Gastroesophageal sphincter (tissue), 4 donors: Measurements from ENCODE around the gene MAGEA8. TPM values are rescaled to one million over a fixed set of nuclear protein-coding genes. Genes with fewer than 3 reads are reported as not detected.
"Not testable (repeated sequence)": the region's sequence is repeated elsewhere in the genome, so short reads cannot be mapped to it uniquely, and the experiment has no call there.

ENCODE experiments used
- ATAC-seq: fragments of 150-250 bp; one replicate; pipeline ENCODE4 v1.9.1; 2016; ENCODE audit warnings: mild to moderate bottlenecking, moderate library complexity
- H3K27ac ChIP-seq, 4 donors: fragments of 200-600 bp; sonication (generic) in 3 of 4; 1 replicate in 3 of 4; 2 replicates in 1 of 4; pipeline ENCODE4 v1.5.1; 2016 to 2019
- H3K27me3 ChIP-seq: fragments of 200-600 bp; sonication (generic); one replicate; pipeline ENCODE4 v1.5.1; 2019
- H3K36me3 ChIP-seq, 2 donors: fragments of 200-600 bp; sonication (generic); one replicate each; pipeline ENCODE4 v1.5.1; 2019; ENCODE audit warnings: control low read depth in 1 of 2
- H3K4me1 ChIP-seq, 3 donors: fragments of 200-600 bp; sonication (generic); 1 replicate in 2 of 3; 2 replicates in 1 of 3; pipeline ENCODE4 v1.5.1; 2016 to 2019; ENCODE audit warnings: control low read depth in 2 of 3
- H3K4me3 ChIP-seq, 2 donors: fragments of 200-600 bp; sonication (generic); one replicate each; pipeline ENCODE4 v1.5.1; 2019; ENCODE audit warnings: mild to moderate bottlenecking in 1 of 2, moderate library complexity in 1 of 2
- H3K9me3 ChIP-seq, 3 donors: fragments of 200-600 bp; sonication (generic); one replicate each; pipeline ENCODE4 v1.5.1; 2017 to 2019; ENCODE audit warnings: control low read depth in 2 of 3
- EP300 ChIP-seq: sonication (generic); formaldehyde crosslinking; IDR thresholded peaks from one replicate; pipeline ENCODE4 v1.6.1; 2017; ENCODE audit warnings: antibody characterized with exemption, mild to moderate bottlenecking
- POLR2A ChIP-seq, 2 donors: fragments of 450-650 bp; IDR thresholded peaks; one replicate each; pipeline ENCODE4 v1.6.1; 2017; ENCODE audit warnings: antibody characterized with exemption in 2 of 2, mild to moderate bottlenecking in 2 of 2, moderate library complexity in 1 of 2
- POLR2AphosphoS5 ChIP-seq: sonication (generic); formaldehyde crosslinking; IDR thresholded peaks from one replicate; pipeline ENCODE4 v1.6.1; 2017; ENCODE audit warnings: antibody characterized with exemption
- WGBS, 2 donors: methylation state at CpG; one replicate each; pipeline ENCODE4 v1.1.5; 2018; ENCODE audit warnings: low coverage in 1 of 2; 5-methylcytosine and 5-hydroxymethylcytosine counted together
- total RNA-seq, 4 donors: library from RNA; depleted of rRNA; stranded (reverse); fragments of >200 nt; gene quantifications; one replicate each; pipeline ENCODE4 v1.1.0, GENCODE V29; 2016
- TF ChIP-seq, protein P1 (sequence below), 4 experiments: fragments of 200-600 bp in 2 of 4; fragments of 450-650 bp in 2 of 4; sonication (generic) in 1 of 4; IDR thresholded peaks; one replicate each; pipeline ENCODE4 v1.5.1; 2017 to 2019; ENCODE audit warnings: antibody characterized with exemption in 4 of 4, mild to moderate bottlenecking in 2 of 4, moderate library complexity in 2 of 4

MAGEA8 gene
- total RNA-seq, 4 donors from 2014 or later, result not detected

DNA sequence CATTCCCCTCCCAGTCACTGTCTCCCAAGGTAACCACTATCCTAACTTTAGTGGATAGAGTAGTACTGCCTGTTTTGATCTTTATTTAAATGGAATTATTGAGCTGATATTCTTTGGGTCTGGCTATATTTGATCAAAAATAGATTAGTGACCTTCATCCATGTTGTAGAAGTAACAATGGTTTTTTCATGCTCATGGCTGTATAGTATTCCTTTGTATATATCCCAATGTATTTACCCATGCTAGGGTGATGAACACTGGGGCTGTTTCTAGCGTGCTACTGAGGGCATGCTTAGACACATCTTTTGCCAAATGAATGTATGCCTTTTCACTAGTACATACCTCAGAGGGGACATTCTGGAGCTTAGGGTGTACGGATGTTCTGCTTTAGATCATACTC lies 10.1 kb upstream of the MAGEA8 start:
- 67 to 100% methylated on average over 2 of the region's 2 CpGs for WGBS, 2 donors
- no peak overlapping the region for H3K4me3 ChIP-seq
- no peaks in the 10 kb centered on the region for H3K36me3 ChIP-seq
- no peak for ATAC-seq
- no peaks in the 10 kb centered on the region for H3K27me3 ChIP-seq
- no peaks in the 10 kb centered on the region for H3K4me1 ChIP-seq
- no peaks in the 10 kb centered on the region for H3K9me3 ChIP-seq
- no peak overlapping the region for H3K27ac ChIP-seq
- TF ChIP-seq EP300 (no peak), POLR2A (IDR thresholded peaks at IDR 0.05) (no peak), POLR2AphosphoS5 (no peak)
- TF ChIP-seq, protein P1, sequence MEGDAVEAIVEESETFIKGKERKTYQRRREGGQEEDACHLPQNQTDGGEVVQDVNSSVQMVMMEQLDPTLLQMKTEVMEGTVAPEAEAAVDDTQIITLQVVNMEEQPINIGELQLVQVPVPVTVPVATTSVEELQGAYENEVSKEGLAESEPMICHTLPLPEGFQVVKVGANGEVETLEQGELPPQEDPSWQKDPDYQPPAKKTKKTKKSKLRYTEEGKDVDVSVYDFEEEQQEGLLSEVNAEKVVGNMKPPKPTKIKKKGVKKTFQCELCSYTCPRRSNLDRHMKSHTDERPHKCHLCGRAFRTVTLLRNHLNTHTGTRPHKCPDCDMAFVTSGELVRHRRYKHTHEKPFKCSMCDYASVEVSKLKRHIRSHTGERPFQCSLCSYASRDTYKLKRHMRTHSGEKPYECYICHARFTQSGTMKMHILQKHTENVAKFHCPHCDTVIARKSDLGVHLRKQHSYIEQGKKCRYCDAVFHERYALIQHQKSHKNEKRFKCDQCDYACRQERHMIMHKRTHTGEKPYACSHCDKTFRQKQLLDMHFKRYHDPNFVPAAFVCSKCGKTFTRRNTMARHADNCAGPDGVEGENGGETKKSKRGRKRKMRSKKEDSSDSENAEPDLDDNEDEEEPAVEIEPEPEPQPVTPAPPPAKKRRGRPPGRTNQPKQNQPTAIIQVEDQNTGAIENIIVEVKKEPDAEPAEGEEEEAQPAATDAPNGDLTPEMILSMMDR (IDR thresholded peaks at IDR 0.05), result no peak

DNA sequence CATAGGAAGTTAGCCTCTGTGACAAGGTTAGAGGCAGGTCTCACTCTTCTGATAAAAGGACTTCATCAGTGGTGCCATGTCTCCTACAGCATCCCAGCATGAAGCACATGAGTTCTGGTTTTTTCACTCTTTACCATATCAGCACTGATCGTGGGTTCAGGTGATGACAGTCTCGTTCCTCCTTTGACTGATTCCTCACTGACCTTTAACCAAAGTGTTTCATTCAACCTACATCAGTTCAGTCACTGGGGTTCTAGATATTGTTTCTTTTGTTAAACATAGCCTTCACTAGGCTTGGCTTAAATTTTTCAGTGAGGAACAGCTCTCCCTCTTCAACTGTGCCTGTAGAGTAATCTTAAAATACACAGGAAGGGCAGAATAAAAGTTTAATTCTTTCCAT lies 9.6 kb upstream of the MAGEA8 start:
- H3K27ac ChIP-seq, result no peak overlapping the region
- WGBS, 2 donors, result 60% methylated on average over 1 of the region's 2 CpGs; no CpG with 5 or more reads in 1 of the 2 donors
- TF ChIP-seq EP300 (no peak), POLR2AphosphoS5 (no peak), POLR2A (IDR thresholded peaks at IDR 0.05) (no peak)
- TF ChIP-seq, protein P1 (IDR thresholded peaks at IDR 0.05), result no peak
- ATAC-seq, result no peak
- H3K36me3 ChIP-seq, result no peaks in the 10 kb centered on the region
- no peaks in the 10 kb centered on the region for H3K9me3 ChIP-seq
- no peaks in the 10 kb centered on the region for H3K27me3 ChIP-seq
- H3K4me3 ChIP-seq, result no peak overlapping the region
- no peaks in the 10 kb centered on the region for H3K4me1 ChIP-seq

DNA sequence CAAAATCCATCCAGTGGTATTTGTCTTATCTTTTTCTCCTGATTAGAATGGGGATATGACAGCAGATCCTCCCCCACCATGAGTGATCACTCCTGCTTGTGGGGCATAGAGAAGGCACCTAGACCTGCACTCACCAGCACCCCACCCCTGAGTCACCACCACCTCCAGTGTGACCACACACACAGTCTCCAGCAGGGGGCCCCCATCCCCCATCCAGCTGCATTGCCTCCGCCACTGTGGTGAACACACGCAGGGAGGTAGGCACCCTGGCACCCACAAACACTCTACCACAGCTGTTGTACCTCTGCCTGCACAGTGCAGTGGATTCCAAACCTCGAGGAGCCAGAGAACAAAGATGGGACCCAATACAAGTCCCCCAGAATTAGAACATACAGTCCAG lies 9.0 kb upstream of the MAGEA8 start:
- no CpG with 5 or more reads among the region's 3 CpGs for WGBS, 2 donors
- H3K9me3 ChIP-seq, result no peaks in the 10 kb centered on the region
- ATAC-seq, result no peak
- H3K4me1 ChIP-seq, result no peaks in the 10 kb centered on the region
- H3K27ac ChIP-seq, result no peak overlapping the region
- H3K27me3 ChIP-seq, result no peaks in the 10 kb centered on the region
- TF ChIP-seq, protein P1 (IDR thresholded peaks at IDR 0.05), result no peak
- TF ChIP-seq POLR2A (IDR thresholded peaks at IDR 0.05) (no peak), POLR2AphosphoS5 (no peak), EP300 (no peak)
- no peaks in the 10 kb centered on the region for H3K36me3 ChIP-seq
- H3K4me3 ChIP-seq, result no peak overlapping the region

DNA sequence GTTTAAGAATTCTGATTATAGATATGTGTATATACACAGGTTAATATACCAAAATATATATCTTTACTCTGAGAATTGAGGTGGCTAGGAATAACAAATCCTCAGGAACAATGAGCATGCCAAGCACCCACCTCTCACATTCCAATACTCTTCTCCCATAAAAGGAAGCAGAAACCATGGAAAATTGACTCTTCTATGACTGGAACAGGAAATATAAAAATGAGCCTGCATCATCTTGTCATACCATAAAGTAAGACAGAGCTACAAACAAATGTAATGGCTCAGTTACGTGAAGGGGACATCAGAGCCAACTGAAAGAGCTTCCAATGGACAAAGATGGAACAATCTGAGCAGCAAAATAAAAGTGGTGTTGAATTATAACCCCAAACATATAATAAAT lies 3.8 kb upstream of the MAGEA8 start:
- TF ChIP-seq POLR2AphosphoS5 (no peak), POLR2A (IDR thresholded peaks at IDR 0.05) (no peak), EP300 (no peak)
- TF ChIP-seq, protein P1 (IDR thresholded peaks at IDR 0.05), result no peak
- Histone ChIP-seq H3K4me1 (no peaks in the 10 kb centered on the region), H3K27ac (no peak overlapping the region), H3K36me3 (no peaks in the 10 kb centered on the region), H3K9me3 (no peaks in the 10 kb centered on the region), H3K27me3 (no peaks in the 10 kb centered on the region), H3K4me3 (no peak overlapping the region)
- WGBS, 2 donors, result 60 to 71% methylated on average over 1 of the region's 1 CpG
- ATAC-seq, result no peak

DNA sequence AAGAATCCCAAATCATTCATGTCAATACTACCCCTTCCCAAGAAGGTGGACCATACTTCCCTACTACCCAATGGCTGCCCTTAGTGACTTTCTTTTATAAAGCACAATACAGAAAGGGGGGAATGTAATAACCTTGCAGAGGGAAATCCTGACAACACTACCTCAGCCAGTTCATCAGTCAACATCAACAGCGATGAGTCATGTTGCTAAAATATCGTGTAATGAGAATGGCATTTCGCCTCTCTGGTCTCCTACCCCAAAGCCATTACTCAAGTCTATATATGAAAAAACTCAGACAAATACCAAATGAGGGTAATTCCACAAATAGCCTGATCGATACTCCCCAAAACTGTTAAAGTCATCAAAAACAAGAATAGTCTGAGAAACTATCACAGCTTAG lies 3.3 kb upstream of the MAGEA8 start:
- 71 to 80% methylated on average over 3 to 4 of the region's 4 CpGs for WGBS, 2 donors

DNA sequence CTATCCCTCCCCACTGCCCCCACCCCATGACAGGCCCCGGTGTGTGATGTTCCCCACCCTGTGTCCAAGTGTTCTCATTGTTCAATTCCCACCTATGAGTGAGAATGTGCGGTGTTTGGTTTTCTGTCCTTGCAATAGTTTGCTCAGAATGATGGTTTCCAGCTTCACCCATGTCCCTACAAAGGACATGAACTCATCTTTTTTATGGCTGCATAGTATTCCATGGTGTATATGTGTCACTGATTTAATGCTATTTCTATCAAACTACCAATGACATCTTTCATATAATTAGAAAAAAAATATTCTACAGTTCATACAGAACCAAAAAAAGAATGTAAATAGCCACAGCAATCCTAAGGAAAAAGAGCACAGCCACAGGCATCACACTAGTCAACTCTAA lies 9.8 kb downstream of the MAGEA8 start:
- ATAC-seq, H3K27me3 ChIP-seq, H3K4me1 ChIP-seq, H3K27ac ChIP-seq, H3K4me3 ChIP-seq, H3K36me3 ChIP-seq, H3K9me3 ChIP-seq: not testable (repeated sequence)
- 94% methylated on average over 2 of the region's 2 CpGs; no CpG with 5 or more reads in 1 of the 2 donors for WGBS, 2 donors

More for the DNA sequence above, 3.3 kb upstream of the MAGEA8 start:
- H3K36me3 ChIP-seq, result no peaks in the 10 kb centered on the region
- TF ChIP-seq POLR2A (IDR thresholded peaks at IDR 0.05) (no peak), EP300 (no peak), POLR2AphosphoS5 (no peak)
- TF ChIP-seq, protein P1 (IDR thresholded peaks at IDR 0.05), result no peak
- ATAC-seq, result no peak
- H3K9me3 ChIP-seq, result no peaks in the 10 kb centered on the region
- H3K4me1 ChIP-seq, result no peaks in the 10 kb centered on the region
- H3K4me3 ChIP-seq, result no peak overlapping the region
- H3K27me3 ChIP-seq, result no peaks in the 10 kb centered on the region
- no peak overlapping the region for H3K27ac ChIP-seq
